Panc1 (cell line): ENCODE data around the gene TP53BP2.

Source experiments
- POLR2AphosphoS5 ChIP-seq: IDR thresholded peaks from 2 replicates; pipeline ENCODE4 v1.6.1; 2012; ENCODE audit warnings: mild to moderate bottlenecking, low read depth, low read length, moderate library complexity
- SIN3A ChIP-seq: IDR thresholded peaks from 2 replicates; pipeline ENCODE4 v1.6.1; 2012; ENCODE audit warnings: low read depth, mild to moderate bottlenecking, low read length, moderate library complexity, borderline replicate concordance; ENCODE audit not compliant: insufficient read depth
- TF ChIP-seq, protein P1 (sequence below): fragments of 450-650 bp; IDR thresholded peaks from 2 replicates; pipeline ENCODE4 v1.5.1; 2017; ENCODE audit warnings: mild to moderate bottlenecking
- TF ChIP-seq, protein P2 (sequence below), 2 experiments: IDR thresholded peaks; 2 replicates each; pipeline ENCODE4 v1.6.1; 2011 to 2012; ENCODE audit warnings: low read depth in 2 of 2, control low read depth in 1 of 2, low read length in 1 of 2, mild to moderate bottlenecking in 1 of 2, moderate library complexity in 1 of 2; ENCODE audit not compliant: insufficient read depth in 1 of 2

DNA sequence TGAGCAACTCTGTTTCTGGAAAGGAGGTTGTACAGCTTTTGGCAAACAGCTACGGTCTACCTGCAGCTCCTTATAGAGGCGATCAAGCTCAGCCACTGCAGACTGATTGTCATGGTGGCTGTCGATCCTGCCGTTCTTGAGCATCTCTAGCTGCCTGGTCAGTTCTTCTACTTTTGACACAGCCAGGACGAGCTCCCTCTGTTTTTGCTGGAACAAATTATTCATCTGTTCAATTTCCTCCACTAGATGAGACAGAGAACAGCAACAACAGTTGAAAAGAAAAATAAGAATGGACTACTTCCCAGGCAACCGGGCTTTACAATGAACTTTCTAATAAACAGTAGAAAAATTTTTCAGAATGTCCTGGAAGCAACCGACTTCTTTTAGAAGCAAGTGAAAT lies 42.5 kb downstream of the TP53BP2 start:
- TF ChIP-seq, protein P1, sequence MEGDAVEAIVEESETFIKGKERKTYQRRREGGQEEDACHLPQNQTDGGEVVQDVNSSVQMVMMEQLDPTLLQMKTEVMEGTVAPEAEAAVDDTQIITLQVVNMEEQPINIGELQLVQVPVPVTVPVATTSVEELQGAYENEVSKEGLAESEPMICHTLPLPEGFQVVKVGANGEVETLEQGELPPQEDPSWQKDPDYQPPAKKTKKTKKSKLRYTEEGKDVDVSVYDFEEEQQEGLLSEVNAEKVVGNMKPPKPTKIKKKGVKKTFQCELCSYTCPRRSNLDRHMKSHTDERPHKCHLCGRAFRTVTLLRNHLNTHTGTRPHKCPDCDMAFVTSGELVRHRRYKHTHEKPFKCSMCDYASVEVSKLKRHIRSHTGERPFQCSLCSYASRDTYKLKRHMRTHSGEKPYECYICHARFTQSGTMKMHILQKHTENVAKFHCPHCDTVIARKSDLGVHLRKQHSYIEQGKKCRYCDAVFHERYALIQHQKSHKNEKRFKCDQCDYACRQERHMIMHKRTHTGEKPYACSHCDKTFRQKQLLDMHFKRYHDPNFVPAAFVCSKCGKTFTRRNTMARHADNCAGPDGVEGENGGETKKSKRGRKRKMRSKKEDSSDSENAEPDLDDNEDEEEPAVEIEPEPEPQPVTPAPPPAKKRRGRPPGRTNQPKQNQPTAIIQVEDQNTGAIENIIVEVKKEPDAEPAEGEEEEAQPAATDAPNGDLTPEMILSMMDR = no peak
- TF ChIP-seq POLR2AphosphoS5 = no peak
- TF ChIP-seq, protein P2, sequence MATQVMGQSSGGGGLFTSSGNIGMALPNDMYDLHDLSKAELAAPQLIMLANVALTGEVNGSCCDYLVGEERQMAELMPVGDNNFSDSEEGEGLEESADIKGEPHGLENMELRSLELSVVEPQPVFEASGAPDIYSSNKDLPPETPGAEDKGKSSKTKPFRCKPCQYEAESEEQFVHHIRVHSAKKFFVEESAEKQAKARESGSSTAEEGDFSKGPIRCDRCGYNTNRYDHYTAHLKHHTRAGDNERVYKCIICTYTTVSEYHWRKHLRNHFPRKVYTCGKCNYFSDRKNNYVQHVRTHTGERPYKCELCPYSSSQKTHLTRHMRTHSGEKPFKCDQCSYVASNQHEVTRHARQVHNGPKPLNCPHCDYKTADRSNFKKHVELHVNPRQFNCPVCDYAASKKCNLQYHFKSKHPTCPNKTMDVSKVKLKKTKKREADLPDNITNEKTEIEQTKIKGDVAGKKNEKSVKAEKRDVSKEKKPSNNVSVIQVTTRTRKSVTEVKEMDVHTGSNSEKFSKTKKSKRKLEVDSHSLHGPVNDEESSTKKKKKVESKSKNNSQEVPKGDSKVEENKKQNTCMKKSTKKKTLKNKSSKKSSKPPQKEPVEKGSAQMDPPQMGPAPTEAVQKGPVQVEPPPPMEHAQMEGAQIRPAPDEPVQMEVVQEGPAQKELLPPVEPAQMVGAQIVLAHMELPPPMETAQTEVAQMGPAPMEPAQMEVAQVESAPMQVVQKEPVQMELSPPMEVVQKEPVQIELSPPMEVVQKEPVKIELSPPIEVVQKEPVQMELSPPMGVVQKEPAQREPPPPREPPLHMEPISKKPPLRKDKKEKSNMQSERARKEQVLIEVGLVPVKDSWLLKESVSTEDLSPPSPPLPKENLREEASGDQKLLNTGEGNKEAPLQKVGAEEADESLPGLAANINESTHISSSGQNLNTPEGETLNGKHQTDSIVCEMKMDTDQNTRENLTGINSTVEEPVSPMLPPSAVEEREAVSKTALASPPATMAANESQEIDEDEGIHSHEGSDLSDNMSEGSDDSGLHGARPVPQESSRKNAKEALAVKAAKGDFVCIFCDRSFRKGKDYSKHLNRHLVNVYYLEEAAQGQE (IDR thresholded peaks at IDR 0.05; ENCODE audit: insufficient read depth in 1 of 2, low read depth in 2 of 2, low read length in 1 of 2) = no peak
- no peak for TF ChIP-seq SIN3A
